Neural crest cell (in vitro differentiated cells): ENCODE data around the gene MCEMP1. TPM values are rescaled to one million over a fixed set of nuclear protein-coding genes. Genes with fewer than 3 reads are reported as not detected.

Experiments used
- DNase-seq: peaks from one replicate; pipeline ENCODE4 v3.0.0; 2021; ENCODE audit warnings: low read depth, mixed read lengths, low spot score
- H3K27ac Mint-ChIP-seq: one replicate; pipeline ENCODE4 v1.8.0; 2021; ENCODE audit warnings: mild to moderate bottlenecking, mixed read lengths; ENCODE audit not compliant: unreplicated experiment
- H3K27me3 Mint-ChIP-seq: 2 replicates; pipeline ENCODE4 v1.8.0; 2021; ENCODE audit warnings: low read depth, mild to moderate bottlenecking, mixed read lengths
- H3K36me3 Mint-ChIP-seq: 2 replicates; pipeline ENCODE4 v1.8.0; 2021; ENCODE audit warnings: low read depth, mild to moderate bottlenecking, mixed read lengths
- H3K4me1 Mint-ChIP-seq: 2 replicates; pipeline ENCODE4 v1.8.0; 2021; ENCODE audit warnings: mixed read lengths
- H3K4me3 Mint-ChIP-seq: one replicate; pipeline ENCODE4 v1.8.0; 2021; ENCODE audit warnings: mild to moderate bottlenecking, mixed read lengths
- H3K9me3 Mint-ChIP-seq: 2 replicates; pipeline ENCODE4 v1.8.0; 2021; ENCODE audit warnings: mixed read lengths
- total RNA-seq: library from RNA; stranded (reverse); gene quantifications from 2 replicates; pipeline ENCODE4 v1.2.1, GENCODE V29; 2021
- TF ChIP-seq, protein P1 (sequence below): fragments of 200-600 bp; sonication (generic); conservative IDR thresholded peaks from 2 replicates; pipeline ENCODE4 v1.5.0; 2021; ENCODE audit warnings: antibody characterized with exemption, mild to moderate bottlenecking

MCEMP1 gene
- total RNA-seq, 1 donor from 2014 or later, result not detected

DNA sequence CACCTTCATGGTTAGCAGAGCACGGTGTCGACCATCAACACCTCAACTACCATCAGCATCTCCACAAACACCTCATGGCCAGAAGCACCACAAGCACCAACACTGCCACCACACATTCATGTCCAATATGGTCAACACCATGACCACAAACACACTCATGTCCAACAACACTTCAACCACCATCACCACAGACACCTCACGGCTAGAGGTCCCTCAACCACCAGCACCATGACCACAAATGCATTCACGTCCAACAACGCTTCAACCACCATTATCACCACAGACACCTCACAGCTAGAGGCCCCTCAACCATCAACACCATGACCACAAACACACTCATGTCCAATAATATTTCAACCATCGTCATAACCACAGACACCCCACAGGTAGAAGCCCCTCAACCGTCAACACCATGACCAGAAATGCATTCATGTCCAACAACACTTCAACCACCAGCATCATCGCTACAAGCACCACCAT, 13.9 kb downstream of the MCEMP1 start:
- TF ChIP-seq, protein P1, sequence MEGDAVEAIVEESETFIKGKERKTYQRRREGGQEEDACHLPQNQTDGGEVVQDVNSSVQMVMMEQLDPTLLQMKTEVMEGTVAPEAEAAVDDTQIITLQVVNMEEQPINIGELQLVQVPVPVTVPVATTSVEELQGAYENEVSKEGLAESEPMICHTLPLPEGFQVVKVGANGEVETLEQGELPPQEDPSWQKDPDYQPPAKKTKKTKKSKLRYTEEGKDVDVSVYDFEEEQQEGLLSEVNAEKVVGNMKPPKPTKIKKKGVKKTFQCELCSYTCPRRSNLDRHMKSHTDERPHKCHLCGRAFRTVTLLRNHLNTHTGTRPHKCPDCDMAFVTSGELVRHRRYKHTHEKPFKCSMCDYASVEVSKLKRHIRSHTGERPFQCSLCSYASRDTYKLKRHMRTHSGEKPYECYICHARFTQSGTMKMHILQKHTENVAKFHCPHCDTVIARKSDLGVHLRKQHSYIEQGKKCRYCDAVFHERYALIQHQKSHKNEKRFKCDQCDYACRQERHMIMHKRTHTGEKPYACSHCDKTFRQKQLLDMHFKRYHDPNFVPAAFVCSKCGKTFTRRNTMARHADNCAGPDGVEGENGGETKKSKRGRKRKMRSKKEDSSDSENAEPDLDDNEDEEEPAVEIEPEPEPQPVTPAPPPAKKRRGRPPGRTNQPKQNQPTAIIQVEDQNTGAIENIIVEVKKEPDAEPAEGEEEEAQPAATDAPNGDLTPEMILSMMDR, result no peak
- Mint-ChIP-seq H3K27me3 (peaks cover 5% of the 10 kb centered on the region), H3K36me3 (no peaks in the 10 kb centered on the region), H3K4me3 (no peak overlapping the region), H3K27ac (no peak overlapping the region), H3K4me1 (peaks cover 3% of the 10 kb centered on the region), H3K9me3 (no peaks in the 10 kb centered on the region)
- DNase-seq, result no peak

DNA sequence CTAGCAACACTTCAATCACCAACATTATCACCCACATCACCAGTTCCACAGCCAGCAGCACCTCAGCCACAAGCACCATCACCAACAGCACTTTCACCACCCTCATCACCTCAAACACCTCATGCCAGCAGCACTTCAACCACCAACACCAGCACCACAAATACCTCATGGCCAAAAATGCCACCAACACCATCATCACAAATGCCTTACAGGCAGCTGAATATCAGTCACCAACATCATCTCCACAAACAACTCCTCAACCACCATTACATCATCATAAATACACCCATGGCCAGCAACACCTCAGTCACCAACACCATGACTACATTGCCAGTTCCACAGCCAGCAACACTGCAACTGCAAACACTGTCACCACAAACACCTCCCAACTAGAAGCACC, 14.6 kb downstream of the MCEMP1 start:
- peaks cover 6% of the 10 kb centered on the region for H3K27me3 Mint-ChIP-seq

DNA sequence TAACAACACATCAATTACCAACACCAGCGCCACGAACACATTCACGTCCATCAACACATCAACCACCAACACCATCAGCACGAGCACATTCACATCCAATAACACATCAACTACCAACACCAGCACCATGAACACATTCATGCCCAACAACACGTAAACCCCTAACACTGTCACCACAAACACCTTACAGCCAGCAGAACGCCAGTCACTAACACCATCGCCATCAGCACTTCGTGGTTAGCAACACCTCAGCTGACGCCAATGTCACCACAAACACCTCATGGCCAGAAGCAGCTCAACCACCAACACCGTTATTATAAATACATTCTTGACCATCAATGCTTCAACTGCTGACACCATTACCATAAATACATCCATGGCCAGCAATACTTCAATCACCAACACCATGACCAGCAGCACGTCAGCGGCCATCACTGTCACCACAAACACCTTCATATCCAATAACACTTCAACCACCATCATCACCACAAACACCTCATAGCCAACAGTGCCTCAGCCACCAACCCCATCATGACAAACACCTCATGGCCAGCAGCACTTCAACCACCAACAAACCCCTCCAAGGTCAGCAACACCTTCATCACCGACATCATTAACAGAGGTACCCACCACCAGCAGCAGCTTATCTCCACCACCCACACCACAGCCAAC, 15.7 kb downstream of the MCEMP1 start:
- Mint-ChIP-seq H3K27ac (no peak overlapping the region), H3K4me3 (no peak overlapping the region), H3K9me3 (no peaks in the 10 kb centered on the region)

More for the DNA sequence above, 14.6 kb downstream of the MCEMP1 start:
- Mint-ChIP-seq H3K9me3 (no peaks in the 10 kb centered on the region), H3K27ac (no peak overlapping the region), H3K36me3 (no peaks in the 10 kb centered on the region), H3K4me3 (no peak overlapping the region), H3K4me1 (no peaks in the 10 kb centered on the region)
- no peak for DNase-seq
- TF ChIP-seq, protein P1, result no peak

DNA sequence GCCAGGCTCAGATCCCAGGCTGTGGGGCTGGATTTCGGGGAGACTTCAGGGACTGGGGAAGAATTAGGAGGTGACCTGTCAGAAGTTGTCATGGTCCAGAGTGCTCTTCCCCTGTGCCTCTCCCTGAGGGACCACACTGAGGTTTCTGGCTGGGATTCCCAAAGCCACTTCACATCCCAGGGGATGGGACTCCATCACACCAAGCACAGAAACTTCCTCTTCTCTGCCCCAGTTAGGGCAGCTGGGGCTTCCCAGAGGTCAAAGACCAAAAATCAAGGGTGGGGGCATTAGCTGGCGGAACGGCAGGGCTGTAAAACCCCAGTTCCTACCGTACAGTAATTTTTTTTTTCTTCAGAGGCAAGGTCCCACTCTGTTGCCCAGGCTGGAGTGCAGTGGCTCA, 17.6 kb downstream of the MCEMP1 start:
- TF ChIP-seq, protein P1, result no peak
- DNase-seq, result no peak
- Mint-ChIP-seq H3K9me3 (no peaks in the 10 kb centered on the region), H3K27ac (no peak overlapping the region), H3K27me3 (peaks cover 35% of the 10 kb centered on the region), H3K4me1 (no peaks in the 10 kb centered on the region), H3K4me3 (no peak overlapping the region), H3K36me3 (no peaks in the 10 kb centered on the region)

More for the DNA sequence above, 15.7 kb downstream of the MCEMP1 start:
- Mint-ChIP-seq H3K36me3 (no peaks in the 10 kb centered on the region), H3K4me1 (no peaks in the 10 kb centered on the region), H3K27me3 (peaks cover 15% of the 10 kb centered on the region)
- TF ChIP-seq, protein P1, result no peak
- DNase-seq, result no peak

DNA sequence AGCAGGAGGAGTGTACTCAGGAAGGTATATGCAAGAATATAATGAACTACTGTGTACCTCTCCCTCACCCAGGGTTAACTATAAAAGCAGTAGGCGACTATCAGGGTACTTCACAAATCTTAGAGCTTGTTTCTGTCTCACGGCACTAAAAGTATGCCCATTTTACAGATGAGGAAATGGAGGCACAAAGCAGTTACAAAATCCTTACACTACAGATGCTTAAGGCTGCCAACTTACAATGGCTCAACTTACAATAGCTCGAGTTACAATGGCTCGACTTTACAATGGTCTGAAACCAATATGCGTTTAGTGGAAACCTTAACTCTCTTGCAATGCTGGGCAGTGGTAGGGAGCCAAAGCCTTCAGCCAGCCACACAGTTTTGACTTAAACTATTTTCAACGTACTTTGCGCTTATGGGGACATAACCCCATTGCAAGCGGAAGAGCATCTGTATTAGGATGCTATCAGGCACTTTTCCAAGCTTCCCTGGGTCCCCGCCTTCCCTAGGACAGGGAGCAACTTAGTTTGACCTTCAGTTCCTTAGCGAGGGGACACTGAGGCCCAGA, 20.9 kb downstream of the MCEMP1 start:
- Mint-ChIP-seq H3K4me3 (no peak overlapping the region), H3K36me3 (no peaks in the 10 kb centered on the region), H3K27me3 (peaks cover 51% of the 10 kb centered on the region), H3K27ac (no peak overlapping the region), H3K9me3 (no peaks in the 10 kb centered on the region), H3K4me1 (no peaks in the 10 kb centered on the region)
- no peak for DNase-seq
- TF ChIP-seq, protein P1, result no peak
